ENCODE data around the gene SLC24A4. TPM values are rescaled to one million over a fixed set of nuclear protein-coding genes. Genes with fewer than 3 reads are reported as not detected.

SLC24A4 gene
- total RNA-seq, 1 experiment from 2014 or later, result not detected

GRCh38 chr14:92366237-92366636 is 43.3 kb downstream of the SLC24A4 start:
- Histone ChIP-seq H3K27ac (ENCODE audit: low read depth, low read length) (no peak overlapping the region), H3K4me2 (ENCODE audit: low read length) (no peak overlapping the region), H3K4me3 (replicated peaks in 1 of 2; ENCODE audit: low read depth in 1 of 2, low read length in 2 of 2) (no peak overlapping the region), H3K4me1 (ENCODE audit: control insufficient read depth in 1 of 2, insufficient read depth in 2 of 2, low read length in 2 of 2) (peaks cover 0 to 5% of the 10 kb centered on the region in 2 experiments; a peak in 1 of 4 replicates), H3K36me3 (ENCODE audit: control insufficient read depth in 1 of 2, insufficient read depth in 2 of 2, low read length in 2 of 2) (no peaks in the 10 kb centered on the region), H4K20me1 (ENCODE audit: insufficient read depth) (no peaks in the 10 kb centered on the region), H3K9ac (ENCODE audit: low read length) (no peak overlapping the region), H3K27me3 (ENCODE audit: insufficient read depth, low read length) (peaks cover 18% of the 10 kb centered on the region), H3K9me3 (ENCODE audit: control insufficient read depth in 1 of 2, insufficient read depth in 1 of 2, low read depth in 1 of 2, low read length in 2 of 2) (no peaks in the 10 kb centered on the region), H2AFZ (ENCODE audit: low read depth, low read length, poor library complexity, severe bottlenecking) (no peak overlapping the region), H3K79me2 (ENCODE audit: insufficient read depth, low read length) (no peaks in the 10 kb centered on the region), H3K9me2 (ENCODE audit: insufficient read depth) (no peaks in the 10 kb centered on the region)
- ChIA-PET POLR2A (no interaction called here), RAD21 (ENCODE audit: low non-redundant PET in 1 of 2, low total read pairs in 2 of 2, uncharacterized antibody in 2 of 2, unreplicated experiment in 2 of 2) (no interaction called here), CTCF (no interaction called here)
- intact Hi-C loops (cut with micrococcal nuclease), result no loop called here
- BruUV-seq (replicated peaks), result no TSS peak
- TF ChIP-seq RAD21 (IDR thresholded peaks at IDR 0.05; ENCODE audit: low read depth), result no peak
- TF ChIP-seq TCF7L2 (IDR thresholded peaks at IDR 0.05; ENCODE audit: borderline replicate concordance, extremely low read depth, insufficient read depth, insufficient read length), result no peak
- TF ChIP-seq ZBTB33 (IDR thresholded peaks at IDR 0.05; ENCODE audit: extremely low read depth, insufficient replicate concordance, low read length), result no peak
- no peak for TF ChIP-seq JUND (IDR thresholded peaks at IDR 0.05)
- no peak for TF ChIP-seq FOSL1 (IDR thresholded peaks at IDR 0.05; ENCODE audit: low read depth)
- TF ChIP-seq POLR2AphosphoS5 (IDR thresholded peaks at IDR 0.05; ENCODE audit: low read depth, low read length), result no peak
- no peak for TF ChIP-seq CEBPB (IDR thresholded peaks at IDR 0.05; ENCODE audit: low read depth)
- no peak for TF ChIP-seq EZH2phosphoT487 (IDR thresholded peaks at IDR 0.05; ENCODE audit: borderline replicate concordance)
- no peak for TF ChIP-seq POLR2A (IDR thresholded peaks at IDR 0.05; ENCODE audit: borderline replicate concordance, extremely low read depth, insufficient read depth, insufficient read length)
- TF ChIP-seq ZNF274 (IDR thresholded peaks at IDR 0.05; ENCODE audit: low read depth, low read length), result no peak
- TF ChIP-seq EZH2 (IDR thresholded peaks at IDR 0.05), result no peak
- TF ChIP-seq CBX3 (IDR thresholded peaks at IDR 0.05; ENCODE audit: low read depth), result no peak
- no peak for TF ChIP-seq SRF (IDR thresholded peaks at IDR 0.05; ENCODE audit: low read depth)
- TF ChIP-seq ZFX (IDR thresholded peaks at IDR 0.05), result no peak
- TF ChIP-seq REST (IDR thresholded peaks at IDR 0.05; ENCODE audit: low read depth), result no peak
- TF ChIP-seq CTCF (IDR thresholded peaks at IDR 0.05 in 2 of 3, conservative IDR thresholded peaks at IDR 0.05 in 1 of 3; ENCODE audit: borderline replicate concordance in 1 of 3, insufficient read depth in 1 of 3, low read depth in 2 of 3, low read length in 2 of 3), result no peak
- no peak for DNase-seq (ENCODE audit: low read depth, low spot score)
- ATAC-seq, result no peak
